Thyroid gland (tissue), 4 donors: ENCODE results near the gene HAND2.

ENCODE experiments used
- POLR2A ChIP-seq, 2 donors: fragments of 450-650 bp; IDR thresholded peaks; one replicate each; pipeline ENCODE4 v1.6.1; 2017; ENCODE audit warnings: antibody characterized with exemption in 2 of 2, mild to moderate bottlenecking in 2 of 2, moderate library complexity in 1 of 2
- TF ChIP-seq, protein P1 (sequence below), 6 experiments: fragments of 200-600 bp in 3 of 6; fragments of 450-650 bp in 3 of 6; sonication (generic) in 3 of 6; IDR thresholded peaks; one replicate each; pipeline ENCODE4 v1.5.1; 2016 to 2019; ENCODE audit warnings: antibody characterized with exemption in 6 of 6, mild to moderate bottlenecking in 2 of 6, inconsistent platforms in 1 of 6, moderate library complexity in 1 of 6

DNA sequence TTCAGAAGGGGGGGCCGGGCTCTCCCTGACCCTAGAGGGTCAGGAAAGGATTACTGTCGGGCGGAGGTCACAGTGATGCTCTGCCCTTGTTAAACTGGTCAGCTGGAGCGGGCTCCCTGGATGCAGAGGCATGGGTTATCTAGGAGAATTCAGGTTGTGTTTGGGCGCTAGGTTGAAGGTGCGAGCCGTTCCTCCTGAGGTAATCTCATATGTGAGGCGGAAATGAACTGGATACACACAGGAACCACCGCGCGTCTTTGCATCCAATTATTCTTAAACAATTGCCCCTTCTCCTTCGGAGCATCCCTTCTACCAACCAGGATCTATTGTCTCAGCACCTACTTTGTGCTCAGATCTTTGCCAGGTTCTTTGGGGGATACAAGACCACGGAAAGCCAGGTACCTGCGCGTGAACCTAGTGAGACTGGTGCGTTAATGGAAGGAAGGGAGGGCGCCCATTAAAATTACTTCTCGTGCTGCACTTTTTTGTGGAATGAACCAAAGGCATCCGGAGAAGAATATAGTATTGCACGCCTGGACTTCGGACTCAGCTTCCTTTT is 28.4 kb downstream of the HAND2 start:
- TF ChIP-seq, protein P1, sequence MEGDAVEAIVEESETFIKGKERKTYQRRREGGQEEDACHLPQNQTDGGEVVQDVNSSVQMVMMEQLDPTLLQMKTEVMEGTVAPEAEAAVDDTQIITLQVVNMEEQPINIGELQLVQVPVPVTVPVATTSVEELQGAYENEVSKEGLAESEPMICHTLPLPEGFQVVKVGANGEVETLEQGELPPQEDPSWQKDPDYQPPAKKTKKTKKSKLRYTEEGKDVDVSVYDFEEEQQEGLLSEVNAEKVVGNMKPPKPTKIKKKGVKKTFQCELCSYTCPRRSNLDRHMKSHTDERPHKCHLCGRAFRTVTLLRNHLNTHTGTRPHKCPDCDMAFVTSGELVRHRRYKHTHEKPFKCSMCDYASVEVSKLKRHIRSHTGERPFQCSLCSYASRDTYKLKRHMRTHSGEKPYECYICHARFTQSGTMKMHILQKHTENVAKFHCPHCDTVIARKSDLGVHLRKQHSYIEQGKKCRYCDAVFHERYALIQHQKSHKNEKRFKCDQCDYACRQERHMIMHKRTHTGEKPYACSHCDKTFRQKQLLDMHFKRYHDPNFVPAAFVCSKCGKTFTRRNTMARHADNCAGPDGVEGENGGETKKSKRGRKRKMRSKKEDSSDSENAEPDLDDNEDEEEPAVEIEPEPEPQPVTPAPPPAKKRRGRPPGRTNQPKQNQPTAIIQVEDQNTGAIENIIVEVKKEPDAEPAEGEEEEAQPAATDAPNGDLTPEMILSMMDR (IDR thresholded peaks at IDR 0.05), result no peak
- TF ChIP-seq POLR2A (IDR thresholded peaks at IDR 0.05), result no peak
